ENCODE data around the gene THSD7B. TPM values are rescaled to one million over a fixed set of nuclear protein-coding genes. Genes with fewer than 3 reads are reported as not detected.
"Not testable (repeated sequence)": the region's sequence is repeated elsewhere in the genome, so short reads cannot be mapped to it uniquely, and the experiment has no call there.

THSD7B gene
- under 1 TPM; 0.16 to 0.88 TPM for total RNA-seq
- long read RNA-seq, result 0 reads

GRCh38 chr2:136765256-136766072, at the start of gene THSD7B:
Gene THSD7B (plus strand): TSS chr2:136765545. CDS start chr2:136882179, 116,634 bp downstream.
- intact Hi-C loops (cut with DNase I), result no loop called here
- no peak for DNase-seq
- ATAC-seq, result peak; percentile 57 to 71

DNA sequence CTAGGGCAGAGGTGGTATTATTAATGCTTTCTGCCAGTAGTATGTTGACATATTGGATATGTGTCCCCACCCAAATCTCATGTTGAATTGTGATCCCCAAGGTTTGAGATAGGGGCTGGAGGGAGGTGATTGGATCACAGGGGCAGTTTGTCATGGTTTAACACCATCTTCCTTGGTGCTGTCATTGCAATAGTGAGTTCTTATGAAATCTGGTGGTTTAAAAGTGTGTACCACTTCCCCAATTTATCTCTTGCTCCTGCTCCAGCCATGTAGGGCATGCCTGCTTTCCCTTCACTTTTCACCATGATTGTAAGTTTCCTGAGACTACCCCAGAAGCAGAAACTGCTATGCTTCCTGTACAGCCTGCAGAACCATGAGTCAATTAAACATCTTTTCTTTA, 47.1 kb upstream of the THSD7B start:
- intact Hi-C loops (cut with DNase I), result no loop called here
- no peak for DNase-seq
- no peak for ATAC-seq

GRCh38 chr2:136727973-136728699, 37.2 kb upstream of the THSD7B start:
- intact Hi-C loops (cut with DNase I), result no loop called here
- ATAC-seq, result no peak
- DNase-seq, result no peak

DNA sequence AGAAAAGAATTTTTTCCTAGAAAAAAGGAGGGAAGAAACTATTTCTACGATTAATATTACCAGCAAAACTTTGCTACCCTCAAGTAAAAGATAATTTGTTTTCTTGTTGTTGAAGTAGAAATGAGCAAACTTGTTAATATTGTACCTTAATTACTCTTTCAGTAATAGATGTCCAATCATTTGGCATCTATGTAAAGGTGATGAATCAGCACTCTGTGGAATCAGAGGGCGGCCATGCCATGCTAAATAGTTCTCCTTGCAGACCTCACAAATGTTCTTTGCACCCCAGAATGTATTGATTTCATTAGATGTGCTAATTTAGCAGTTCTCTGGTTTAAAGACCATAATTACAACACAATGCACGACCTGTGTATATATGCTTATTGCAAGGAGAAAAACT, 29.1 kb upstream of the THSD7B start:
- intact Hi-C loops (cut with DNase I), result loop anchor here in 1 of 2 donors (5.0 kb wide), 1 partner anchor 314 kb away; no protein-coding TSS in a partner anchor
- no peak for ATAC-seq
- DNase-seq, result no peak

GRCh38 chr2:136738044-136738443, 27.3 kb upstream of the THSD7B start:
- ATAC-seq (no peak), DNase-seq (no peak)
- intact Hi-C loops (cut with DNase I), result loop anchor here in 1 of 2 donors (5.0 kb wide), 1 partner anchor 316 kb away; no protein-coding TSS in a partner anchor

GRCh38 chr2:136741471-136741870, 23.9 kb upstream of the THSD7B start:
- ATAC-seq (no peak), DNase-seq (no peak)
- intact Hi-C loops (cut with DNase I), result no loop called here

DNA sequence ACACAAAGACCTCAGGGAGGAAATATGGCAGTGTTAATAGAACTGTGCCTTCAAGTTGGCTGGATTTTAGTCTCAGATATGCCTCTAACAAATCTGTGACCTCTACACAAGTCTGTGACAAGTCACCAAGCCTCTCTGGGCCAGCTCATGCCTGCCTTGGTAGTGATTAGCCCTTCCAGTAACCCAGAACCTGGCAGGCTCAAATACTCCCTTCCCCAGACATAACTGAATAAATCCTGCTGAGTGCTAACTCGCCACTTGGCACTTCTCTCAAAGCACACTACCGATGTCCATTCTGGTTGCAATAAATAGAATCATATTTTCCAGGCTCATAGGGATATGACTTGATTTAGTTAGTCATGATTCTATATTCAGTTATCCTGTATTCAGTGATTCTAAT, 15.3 kb upstream of the THSD7B start:
- ATAC-seq (peak; percentile 74 to 78), DNase-seq (peak; percentile 32)
- intact Hi-C loops (cut with DNase I), result no loop called here

GRCh38 chr2:136751406-136751805, 13.9 kb upstream of the THSD7B start:
- ATAC-seq (no peak), DNase-seq (no peak)
- intact Hi-C loops (cut with DNase I), result no loop called here

- ATAC-seq; DNase-seq; intact Hi-C loops (cut with DNase I): not testable (repeated sequence)
Measured at GRCh38 chr2:136758504-136758903, 6.8 kb upstream of the THSD7B start.

DNA sequence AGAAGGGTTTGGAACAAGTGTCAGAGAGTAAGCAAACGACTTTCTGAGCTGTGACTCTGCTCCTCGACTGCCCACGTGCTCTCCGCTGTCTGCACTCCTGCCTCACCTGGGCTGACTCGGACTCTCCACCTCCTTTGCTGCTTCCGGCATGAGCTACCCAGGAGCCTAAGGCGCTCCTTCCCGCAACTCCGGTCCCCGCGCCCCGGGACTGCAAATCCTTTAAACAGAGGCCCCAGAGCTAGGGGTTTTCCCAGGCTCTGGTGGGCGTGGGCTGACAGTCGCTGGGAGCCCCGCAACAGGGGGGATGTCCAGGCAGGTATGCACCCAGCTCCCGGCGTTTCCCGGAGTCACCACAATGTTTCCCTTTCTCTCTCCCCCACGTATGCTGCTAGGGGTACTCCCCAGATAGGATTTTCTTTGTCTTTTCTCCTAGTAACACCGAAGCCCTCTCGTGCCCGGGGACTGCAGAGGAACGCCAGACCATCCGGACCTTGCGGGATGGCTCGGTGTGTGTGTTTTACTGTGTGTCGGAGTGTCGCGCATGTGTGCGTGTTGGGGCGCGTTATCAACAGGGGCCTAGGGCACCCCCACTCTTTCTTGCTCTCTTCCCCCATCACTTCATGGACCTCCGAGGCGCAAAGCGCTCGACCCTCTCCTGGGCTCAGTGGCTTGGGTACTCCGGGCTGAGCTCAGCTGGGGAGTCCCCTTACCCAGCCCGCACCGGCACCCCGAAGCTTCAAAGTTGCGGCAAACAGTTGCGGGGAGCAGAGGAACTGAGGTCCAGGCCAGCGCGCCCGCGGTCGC, 691 bp upstream of the THSD7B start:
- peak in 1 of 2 donors; percentile 32 for ATAC-seq
- no peak for DNase-seq
- intact Hi-C loops (cut with DNase I), result no loop called here

- intact Hi-C loops (cut with DNase I), result no loop called here
- DNase-seq, result no peak
Measured at GRCh38 chr2:136766073-136766404, 694 bp downstream of the THSD7B start.

DNA sequence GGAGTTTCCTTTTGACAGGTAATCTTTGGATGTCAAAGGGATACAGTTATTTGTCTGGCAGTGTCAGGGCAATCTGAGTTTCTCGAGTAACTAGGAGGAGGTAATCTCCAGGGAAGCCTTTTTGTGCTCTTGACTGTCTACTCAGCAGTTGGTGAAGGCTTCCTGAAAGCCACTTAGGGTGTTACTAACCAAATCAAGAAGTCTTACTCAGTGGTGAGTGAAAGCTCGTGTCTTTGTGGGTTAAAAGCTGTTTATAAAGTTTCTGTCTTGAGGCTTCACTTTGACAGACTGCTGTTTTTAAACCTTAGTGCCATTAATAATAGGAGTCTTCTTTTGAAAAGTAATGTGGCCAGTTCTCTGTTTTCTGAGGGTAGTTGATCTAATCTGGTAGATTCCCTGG, 1.7 kb downstream of the THSD7B start:
- no peak for ATAC-seq
- DNase-seq, result no peak
- intact Hi-C loops (cut with DNase I), result no loop called here

More at GRCh38 chr2:136766073-136766404, 694 bp downstream of the THSD7B start:
- peak; percentile 15 to 43 for ATAC-seq

DNA sequence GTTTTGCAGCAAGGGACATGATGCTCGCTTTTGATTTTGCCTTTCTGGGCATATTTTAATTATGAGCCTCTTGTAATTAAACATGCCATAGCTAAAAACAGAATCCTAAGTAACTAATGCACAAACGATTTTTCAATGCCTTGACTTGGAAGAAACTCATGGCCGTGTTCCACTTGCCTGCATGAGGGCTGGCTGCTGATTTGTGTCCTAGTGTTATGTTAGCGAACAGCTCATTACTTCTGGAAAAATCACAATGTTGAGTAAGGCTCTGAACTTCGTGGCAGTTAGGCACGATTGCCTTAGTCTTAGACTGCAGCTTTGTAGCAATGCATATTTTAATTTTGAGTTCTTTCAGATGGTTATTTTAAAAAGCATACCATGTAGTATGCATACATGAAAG, 4.5 kb downstream of the THSD7B start:
- DNase-seq, result no peak
- ATAC-seq, result no peak
- intact Hi-C loops (cut with DNase I), result no loop called here

- DNase-seq (no peak), ATAC-seq (no peak)
- intact Hi-C loops (cut with DNase I), result no loop called here
Measured at GRCh38 chr2:136770384-136770783, 5.0 kb downstream of the THSD7B start.

DNA sequence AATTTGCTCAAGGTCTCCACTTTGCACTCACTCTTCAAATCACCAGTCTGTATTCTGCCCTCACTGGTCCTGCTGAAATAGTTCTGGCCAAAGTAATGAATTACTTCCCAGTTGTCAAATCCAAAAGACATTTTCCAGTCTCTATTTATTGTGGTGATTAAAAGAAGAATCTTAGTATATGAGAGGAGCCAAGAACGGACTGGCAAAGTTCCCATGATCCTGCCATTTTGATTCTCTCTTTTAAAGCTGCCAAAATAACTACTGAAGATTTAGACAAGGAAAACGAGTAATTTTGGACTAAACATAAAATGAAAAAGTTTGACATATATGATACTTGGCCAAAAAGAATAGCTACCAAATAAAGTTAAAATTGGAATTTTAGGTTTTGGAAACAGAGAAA, 12.0 kb downstream of the THSD7B start:
- no peak for ATAC-seq
- intact Hi-C loops (cut with DNase I), result no loop called here
- no peak for DNase-seq

DNA sequence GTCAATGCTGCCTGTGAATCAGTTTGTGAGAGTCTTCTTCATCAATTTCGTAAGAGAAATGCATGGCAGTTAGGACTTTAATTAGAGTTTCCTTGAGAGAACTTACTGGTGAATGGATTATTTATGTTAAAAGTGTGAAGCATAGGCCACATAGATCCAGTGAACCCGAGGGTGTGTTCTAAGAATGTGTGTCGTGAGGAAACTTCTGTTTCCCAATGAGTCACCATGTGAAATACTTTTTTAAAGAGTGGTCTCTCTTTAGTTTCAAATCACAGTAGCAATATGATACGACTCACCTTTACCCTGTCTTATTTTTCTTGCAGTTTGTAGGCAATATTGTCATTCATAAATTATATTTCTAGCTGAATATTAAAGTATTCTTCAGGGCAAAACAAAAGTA, 18.5 kb downstream of the THSD7B start:
- no peak for DNase-seq
- no peak for ATAC-seq
- intact Hi-C loops (cut with DNase I), result no loop called here

DNA sequence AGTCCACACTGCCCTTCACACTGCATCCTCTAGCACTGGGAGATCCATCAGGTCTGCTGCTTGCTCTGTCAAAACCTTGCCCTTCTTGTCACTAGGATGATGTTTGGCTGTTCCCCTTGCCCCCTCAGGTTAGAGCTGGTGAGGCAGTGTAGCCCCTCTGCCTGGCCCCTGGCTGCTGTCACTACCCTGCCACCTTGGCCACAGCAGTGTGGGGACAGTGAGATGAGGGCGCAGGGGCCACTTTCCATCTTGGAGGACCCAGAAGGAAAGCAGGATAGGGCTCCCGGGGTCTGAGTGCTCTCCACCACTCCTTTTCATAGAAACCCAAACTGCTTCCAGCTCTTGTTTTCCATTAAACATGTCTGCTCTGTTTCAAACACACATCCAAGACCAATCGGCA, 19.9 kb downstream of the THSD7B start:
- ATAC-seq (no peak), DNase-seq (no peak)
- intact Hi-C loops (cut with DNase I), result no loop called here

GRCh38 chr2:136787970-136788369, 22.6 kb downstream of the THSD7B start:
- no peak for ATAC-seq
- no peak for DNase-seq
- intact Hi-C loops (cut with DNase I), result no loop called here

DNA sequence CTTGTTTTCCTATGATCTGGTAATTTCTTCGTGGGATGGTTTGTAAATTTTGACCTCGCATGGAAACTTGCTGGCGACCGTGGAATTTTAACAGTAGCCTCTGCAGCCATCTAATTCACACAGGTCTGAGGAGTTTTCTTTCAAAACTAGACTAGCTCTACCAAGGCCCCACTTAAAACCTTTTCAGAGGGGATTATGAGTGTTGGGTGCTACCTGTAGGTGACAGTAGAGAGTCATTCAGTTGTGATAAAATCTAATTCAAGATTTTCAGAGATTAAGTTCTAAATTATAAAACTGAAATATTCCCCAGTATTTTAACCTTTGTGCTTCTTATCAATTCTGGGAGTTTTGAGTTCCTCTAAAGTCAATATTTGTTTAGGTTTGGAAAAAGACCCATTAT, 31.0 kb downstream of the THSD7B start:
- DNase-seq, result no peak
- intact Hi-C loops (cut with DNase I), result no loop called here
- no peak for ATAC-seq

DNA sequence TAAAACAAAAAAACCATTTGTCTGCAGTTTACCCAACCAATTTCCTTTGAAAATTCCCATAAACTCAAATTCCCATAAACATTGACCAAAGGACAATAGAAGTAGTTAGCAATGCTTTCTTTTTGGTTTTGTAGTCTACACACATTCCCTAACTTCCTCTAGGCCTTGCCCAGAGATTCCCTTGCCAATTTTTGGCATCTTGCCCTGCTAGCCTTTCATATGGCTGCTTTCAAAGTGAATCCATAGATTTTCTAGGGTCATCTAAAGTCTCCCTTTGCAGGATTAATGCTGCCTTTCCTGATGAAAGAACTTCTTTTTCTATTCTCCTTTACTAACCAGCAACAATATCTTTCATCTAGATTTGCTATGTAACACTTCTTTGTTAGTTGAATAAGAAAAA, 33.4 kb downstream of the THSD7B start:
- DNase-seq (no peak), ATAC-seq (no peak)
- intact Hi-C loops (cut with DNase I), result no loop called here

Data from left cardiac atrium (tissue), 4 donors.